A549 (cell line): ENCODE data around the gene PHF21A. TPM values are rescaled to one million over a fixed set of nuclear protein-coding genes. Genes with fewer than 3 reads are reported as not detected.

Experiments
- ATAC-seq, 2 experiments: fragments of 200-7000 bp in 1 of 2; fragments of >200 bp in 1 of 2; cut with Nextera tagmentation in 1 of 2; cut with Tn5 transposase in 1 of 2; 3 replicates each; pipeline versions ENCODE4 v1.8.0 to v1.9.1; 2018 to 2020; ENCODE audit warnings: mild to moderate bottlenecking in 1 of 2, moderate library complexity in 1 of 2
- CTCF ChIA-PET: fragments of 300-600 bp; sonication (Branson Sonifier 250); formaldehyde crosslinking; extraction: SDS; loops from one replicate; lab custom pipeline; 2021; ENCODE audit warnings: antibody characterized with exemption, inconsistent platforms; lab: Yijun Ruan, JAX
- POLR2A ChIA-PET: fragments of 350-600 bp; formaldehyde crosslinking; extraction: SDS; loops from one replicate; lab custom pipeline; 2021; ENCODE audit warnings: antibody characterized with exemption, inconsistent platforms; lab: Yijun Ruan, JAX
- DNase-seq, 2 experiments: peaks; one replicate each; pipeline versions ENCODE4 v3.0.0 to v3.0.0-alpha.2; 2011 to 2016; ENCODE audit warnings: low read depth in 1 of 2, low spot score in 1 of 2
- FAIRE-seq: peaks from 2 replicates; lab custom pipeline; 2011; peaks lifted over from hg19 to GRCh38; lab: Jason Lieb, UNC
- H3K27ac ChIP-seq, 2 experiments: fragments of >200 bp; sonication (Bioruptor Twin); formaldehyde crosslinking; 3 replicates each; pipeline ENCODE4 v1.5.1; 2016 to 2017
- H3K4me1 ChIP-seq: fragments of >200 bp; sonication (Bioruptor Twin); formaldehyde crosslinking; 3 replicates; pipeline ENCODE4 v1.6.1; 2016
- H3K4me2 ChIP-seq: fragments of >200 bp; sonication (Bioruptor Twin); formaldehyde crosslinking; 3 replicates; pipeline ENCODE4 v1.6.1; 2016
- H3K4me3 ChIP-seq: fragments of >200 bp; sonication (Bioruptor Twin); formaldehyde crosslinking; 3 replicates; pipeline ENCODE4 v1.5.1; 2016
- H3K9me3 ChIP-seq: fragments of >200 bp; sonication (Bioruptor Twin); formaldehyde crosslinking; 3 replicates; pipeline ENCODE4 v1.6.1; 2016
- CBX8 ChIP-seq: fragments of 200-600 bp; sonication (generic); IDR thresholded peaks from 2 replicates; pipeline ENCODE4 v1.6.1; 2016
- EHF ChIP-seq: fragments of 250-450 bp; sonication (Bioruptor Pico); IDR thresholded peaks from 2 replicates; pipeline ENCODE4 v1.5.0; 2020; ENCODE audit warnings: mild to moderate bottlenecking
- ELK1 ChIP-seq: fragments of 150-350 bp; IDR thresholded peaks from 2 replicates; pipeline ENCODE4 v1.6.1; 2014; ENCODE audit warnings: low read depth, mild to moderate bottlenecking, low read length
- EP300 ChIP-seq, 2 experiments: fragments of >200 bp; sonication (Bioruptor Twin); formaldehyde crosslinking; IDR thresholded peaks; 2 replicates in 1 of 2; 3 replicates in 1 of 2; pipeline ENCODE4 v1.6.1; 2016 to 2017
- FOXS1 ChIP-seq: fragments of 250-450 bp; sonication (Bioruptor Pico); IDR thresholded peaks from 2 replicates; pipeline ENCODE4 v1.5.0; 2020; ENCODE audit warnings: mild to moderate bottlenecking, moderate library complexity
- HEYL ChIP-seq: fragments of 250-450 bp; sonication (Bioruptor Pico); IDR thresholded peaks from 2 replicates; pipeline ENCODE4 v1.8.0; 2021; ENCODE audit warnings: mild to moderate bottlenecking, moderate library complexity
- JUNB ChIP-seq: fragments of >200 bp; sonication (Bioruptor Twin); formaldehyde crosslinking; IDR thresholded peaks from 2 replicates; pipeline ENCODE4 v1.6.1; 2016
- MAFK ChIP-seq: fragments of 450-650 bp; IDR thresholded peaks from 2 replicates; pipeline ENCODE4 v1.6.1; 2014; ENCODE audit not compliant: partially characterized antibody
- NPAS2 ChIP-seq: fragments of 250-450 bp; sonication (Bioruptor Pico); IDR thresholded peaks from 2 replicates; pipeline ENCODE4 v1.8.0; 2022; ENCODE audit warnings: mild to moderate bottlenecking, moderate library complexity, borderline replicate concordance
- PBX3 ChIP-seq: IDR thresholded peaks from 2 replicates; pipeline ENCODE4 v1.6.1; 2012
- PHF8 ChIP-seq: fragments of 200-600 bp; sonication (generic); IDR thresholded peaks from 2 replicates; pipeline ENCODE4 v1.6.1; 2016; ENCODE audit warnings: low read depth, mild to moderate bottlenecking, antibody characterized with exemption, moderate library complexity, borderline replicate concordance
- POLR2AphosphoS2 ChIP-seq: conservative IDR thresholded peaks from 2 replicates; pipeline ENCODE4 v1.6.1; 2012; ENCODE audit warnings: low read length, improper control_type of control experiment, inconsistent platforms
- RAD21 ChIP-seq, 2 experiments: fragments of >200 bp in 1 of 2; sonication (Bioruptor Twin) in 1 of 2; formaldehyde crosslinking in 1 of 2; IDR thresholded peaks in 1 of 2; conservative IDR thresholded peaks in 1 of 2; 2 replicates in 1 of 2; 3 replicates in 1 of 2; pipeline ENCODE4 v1.6.1; 2012 to 2018; ENCODE audit warnings: inconsistent platforms in 1 of 2
- RNF2 ChIP-seq: fragments of 200-600 bp; sonication (generic); IDR thresholded peaks from 2 replicates; pipeline ENCODE4 v1.6.1; 2016; ENCODE audit warnings: low read depth, mild to moderate bottlenecking, antibody characterized with exemption, moderate library complexity, borderline replicate concordance
- SMC3 ChIP-seq: fragments of >200 bp; sonication (Bioruptor Twin); formaldehyde crosslinking; IDR thresholded peaks from 3 replicates; pipeline ENCODE4 v1.6.1; 2018; ENCODE audit warnings: inconsistent platforms
- ZNF302 ChIP-seq: fragments of 250-450 bp; sonication (Bioruptor Pico); IDR thresholded peaks from 2 replicates; pipeline ENCODE4 v1.9.0; 2021; ENCODE audit warnings: inconsistent platforms, mild to moderate bottlenecking, moderate library complexity
- WGBS: methylation state at CpG from one replicate; pipeline ENCODE4 v1.1.6; 2017; ENCODE audit errors: missing lambda C conversion rate; 5-methylcytosine and 5-hydroxymethylcytosine counted together
- polyA plus RNA-seq, 4 experiments: library from polyadenylated mRNA; depleted of rRNA in 3 of 4; stranded (reverse); fragments of >200 nt; fragmentation: RNase III in 1 of 4; extraction: RNeasy Plus Mini Kit Qiagen cat#74134 plus additional on column Dnase treatment in 1 of 4; gene quantifications; 2 replicates in 3 of 4; 3 replicates in 1 of 4; pipeline ENCODE4 v1.2.3, GENCODE V29; 2011 to 2017

PHF21A gene
- polyA plus RNA-seq, 2 of the 4 experiments (the other 2 are of a cell fraction) = 20.0 to 31.9 TPM

- Histone ChIP-seq H3K4me3 (no peak overlapping the region), H3K27ac (no peak overlapping the region), H3K9me3 (no peaks in the 10 kb centered on the region), H3K4me2 (no peak overlapping the region), H3K4me1 (no peaks in the 10 kb centered on the region)
- TF ChIP-seq HEYL (no peak), PHF8 (no peak), ELK1 (no peak), RAD21 (conservative IDR thresholded peaks at IDR 0.05 in 1 of 2, IDR thresholded peaks at IDR 0.05 in 1 of 2) (no peak), EHF (CRISPR knock-in tag) (no peak), MAFK (no peak), NPAS2 (CRISPR knock-in tag) (no peak), POLR2AphosphoS2 (no peak), CBX8 (no peak)
- no peak for DNase-seq
- 86% methylated on average over 25 of the region's 32 CpGs for WGBS
- no peak for ATAC-seq
- FAIRE-seq = no peak
- ChIA-PET POLR2A (interaction anchor here (1.0 to 2.3 kb wide), 2 partner anchors 8 to 11 kb away, joined by 3 to 9 read pairs; partner anchors contain the start of gene PEX16), CTCF (interaction anchor here (0.9 to 2.0 kb wide), 2 partner anchors 10 to 37 kb away, joined by 3 to 8 read pairs; no protein-coding TSS in a partner anchor)
Observed at GRCh38 chr11:45909594-45910475, 211.4 kb downstream of the PHF21A start.

- 91% methylated on average over 5 of the region's 8 CpGs for WGBS
- Histone ChIP-seq H3K4me2 (no peak overlapping the region), H3K9me3 (no peaks in the 10 kb centered on the region), H3K27ac (no peak overlapping the region), H3K4me3 (no peak overlapping the region), H3K4me1 (no peaks in the 10 kb centered on the region)
- TF ChIP-seq RNF2 = no peak
- no peak for TF ChIP-seq SMC3
- TF ChIP-seq ZNF302 (CRISPR knock-in tag) = no peak
- TF ChIP-seq EP300 (IDR thresholded peaks at IDR 0.05) = no peak
- no peak for TF ChIP-seq JUNB
- TF ChIP-seq FOXS1 (CRISPR knock-in tag) = no peak
- no peak for TF ChIP-seq PBX3
- ChIA-PET CTCF (interaction anchor here (2.0 kb wide), 1 partner anchor 36 kb away, joined by 8 read pairs; no protein-coding TSS in a partner anchor), POLR2A (interaction anchor here (2.3 kb wide), 1 partner anchor 10 kb away, joined by 9 read pairs; the partner anchor contains the start of gene PEX16)
- DNase-seq = no peak
- peak; percentile 7 to 17; a peak in 3 of 6 replicates for ATAC-seq
- no peak for FAIRE-seq
Observed at GRCh38 chr11:45907911-45908370, 213.3 kb downstream of the PHF21A start.

DNA sequence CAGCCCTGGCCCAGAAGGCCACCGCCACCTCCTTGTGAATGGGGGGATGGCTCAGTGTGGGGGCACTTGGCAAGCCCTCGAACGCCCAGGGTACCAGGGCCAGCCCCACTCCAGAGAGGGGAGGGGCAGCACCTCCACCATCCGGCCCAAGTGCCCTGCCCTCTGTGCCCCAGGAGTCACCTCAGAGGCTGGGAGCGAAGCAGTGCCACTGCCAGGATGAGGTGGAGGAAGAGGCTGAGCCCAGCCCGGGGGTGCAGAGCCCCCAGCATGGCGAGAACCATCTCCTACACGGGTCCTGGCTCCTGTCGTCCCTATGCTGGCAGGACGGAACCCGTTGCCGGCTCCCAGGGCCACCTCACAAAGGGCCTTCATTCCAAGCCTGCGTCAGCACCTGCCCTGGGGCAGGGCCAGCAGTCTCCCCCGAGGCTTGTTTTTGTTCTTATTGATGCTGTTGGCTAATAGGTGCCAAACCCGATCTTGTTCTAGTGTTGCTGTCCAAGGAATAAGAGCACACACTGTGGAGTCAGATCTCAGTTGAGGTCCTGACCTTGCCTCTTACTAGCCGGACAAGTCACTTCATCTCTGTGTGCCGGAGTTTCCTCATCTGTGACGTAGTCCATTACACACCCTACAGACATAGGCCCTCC, 214.2 kb downstream of the PHF21A start, which contains the start of gene FREY1:
Gene FREY1, minus strand, starts transcription at position 307 of the 647 bp plus-strand sequence. Its CDS starts 26 bp downstream, at position 281.
- ATAC-seq (peak; percentile 8 to 18; a peak in 4 of 6 replicates), FAIRE-seq (no peak)
- H3K4me1 ChIP-seq = no peaks in the 10 kb centered on the region

More for the DNA sequence above, 214.2 kb downstream of the PHF21A start, which contains the start of gene FREY1:
- H3K4me3 ChIP-seq = no peak within 1 kb of the TSS
- ChIA-PET POLR2A (no interaction called here), CTCF (interaction anchor here (0.9 kb wide), 1 partner anchor 65 kb away, joined by 3 read pairs; no protein-coding TSS in a partner anchor)
- WGBS = 71% methylated on average over 16 of the region's 18 CpGs
- no peak for DNase-seq
- no peak within 1 kb of the TSS for H3K4me2 ChIP-seq
- no peaks in the 10 kb centered on the region for H3K9me3 ChIP-seq
- TF ChIP-seq PBX3 (peak; percentile 68), RNF2 (no peak)
- H3K27ac ChIP-seq = no peak within 1 kb of the TSS
